ENCODE results near the gene WASF3. TPM values are rescaled to one million over a fixed set of nuclear protein-coding genes. Genes with fewer than 3 reads are reported as not detected.

The WASF3 gene
- total and polyA plus RNA-seq, 2 of the 13 experiments (the other 11 are each of a cell fraction or from before 2014, with no cell fraction given): 10.4 to 17.2 TPM

DNA sequence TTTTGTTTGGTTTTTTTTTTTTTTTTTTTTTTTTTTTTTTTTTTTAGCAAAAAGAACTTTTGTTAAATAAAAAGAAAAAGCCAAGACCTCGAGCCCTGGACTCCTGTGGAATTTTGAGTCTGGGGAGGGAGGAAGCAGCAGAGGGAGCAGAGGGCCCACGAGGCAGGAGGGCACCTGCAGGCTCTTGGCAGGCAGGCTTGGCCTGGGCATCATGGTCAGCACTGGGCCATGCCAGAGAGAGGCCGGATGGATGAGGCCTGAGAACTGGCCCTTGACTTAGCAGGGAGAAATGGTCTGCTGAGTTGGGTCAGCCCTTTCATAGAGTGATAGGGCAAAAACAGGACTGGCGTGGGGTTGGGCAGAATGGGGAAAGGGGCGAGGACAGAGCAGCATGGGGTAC, 102.7 kb downstream of the WASF3 start:
- H3K27ac ChIP-seq (ENCODE audit: extremely low read length, insufficient read depth, low read length): no peak overlapping the region
- no peaks in the 10 kb centered on the region for H3K9me3 ChIP-seq (ENCODE audit: low read length)
- BruUV-seq (replicated peaks): no TSS peak
- no peaks in the 10 kb centered on the region; a peak in 1 of 5 replicates for H3K27me3 ChIP-seq (ENCODE audit: control insufficient read depth in 1 of 2, insufficient read depth in 2 of 2, low read length in 2 of 2)
- H4K20me1 ChIP-seq (ENCODE audit: insufficient read depth, low read length): no peaks in the 10 kb centered on the region
- H3K9ac ChIP-seq (ENCODE audit: insufficient read depth, low read depth, low read length): no peak overlapping the region
- in situ Hi-C loops (cut with HindIII; ENCODE audit: extremely low pct_ligation_motif_present, low pct_unique_long_range_greater_than_20kb) (no loop called here), intact Hi-C loops (cut with micrococcal nuclease; ENCODE audit: unreplicated experiment) (no loop called here)
- TF ChIP-seq TFDP1 (CRISPR knock-in tag; IDR thresholded peaks at IDR 0.05; ENCODE audit: borderline replicate concordance) (no peak), EED (CRISPR knock-in tag; IDR thresholded peaks at IDR 0.05) (no peak), TEAD3 (CRISPR knock-in tag; optimal IDR thresholded peaks at IDR 0.05; ENCODE audit: borderline replicate concordance) (no peak), RAD21 (CRISPR knock-in tag; IDR thresholded peaks at IDR 0.05) (no peak), NCOA5 (CRISPR knock-in tag; IDR thresholded peaks at IDR 0.05) (no peak), ATF5 (CRISPR knock-in tag; IDR thresholded peaks at IDR 0.05; ENCODE audit: low read depth) (no peak), U2AF2 (IDR thresholded peaks at IDR 0.05; ENCODE audit: low read depth, low read length) (no peak), CHD4 (IDR thresholded peaks at IDR 0.05; ENCODE audit: borderline replicate concordance, low read length) (no peak), ZNF430 (CRISPR knock-in tag; IDR thresholded peaks at IDR 0.05) (no peak), SP1 (IDR thresholded peaks at IDR 0.05) (no peak), SP1 (CRISPR knock-in tag; IDR thresholded peaks at IDR 0.05) (no peak), ZNF10 (CRISPR knock-in tag; IDR thresholded peaks at IDR 0.05; ENCODE audit: borderline replicate concordance, low read depth) (no peak), BHLHE40 (IDR thresholded peaks at IDR 0.05; ENCODE audit: low read length) (no peak), ONECUT2 (CRISPR knock-in tag; IDR thresholded peaks at IDR 0.05) (no peak), ZNF691 (CRISPR knock-in tag; IDR thresholded peaks at IDR 0.05; ENCODE audit: borderline replicate concordance, low read depth) (no peak), KMT2A (CRISPR knock-in tag; IDR thresholded peaks at IDR 0.05) (no peak)
- TF ChIP-seq, protein P1, sequence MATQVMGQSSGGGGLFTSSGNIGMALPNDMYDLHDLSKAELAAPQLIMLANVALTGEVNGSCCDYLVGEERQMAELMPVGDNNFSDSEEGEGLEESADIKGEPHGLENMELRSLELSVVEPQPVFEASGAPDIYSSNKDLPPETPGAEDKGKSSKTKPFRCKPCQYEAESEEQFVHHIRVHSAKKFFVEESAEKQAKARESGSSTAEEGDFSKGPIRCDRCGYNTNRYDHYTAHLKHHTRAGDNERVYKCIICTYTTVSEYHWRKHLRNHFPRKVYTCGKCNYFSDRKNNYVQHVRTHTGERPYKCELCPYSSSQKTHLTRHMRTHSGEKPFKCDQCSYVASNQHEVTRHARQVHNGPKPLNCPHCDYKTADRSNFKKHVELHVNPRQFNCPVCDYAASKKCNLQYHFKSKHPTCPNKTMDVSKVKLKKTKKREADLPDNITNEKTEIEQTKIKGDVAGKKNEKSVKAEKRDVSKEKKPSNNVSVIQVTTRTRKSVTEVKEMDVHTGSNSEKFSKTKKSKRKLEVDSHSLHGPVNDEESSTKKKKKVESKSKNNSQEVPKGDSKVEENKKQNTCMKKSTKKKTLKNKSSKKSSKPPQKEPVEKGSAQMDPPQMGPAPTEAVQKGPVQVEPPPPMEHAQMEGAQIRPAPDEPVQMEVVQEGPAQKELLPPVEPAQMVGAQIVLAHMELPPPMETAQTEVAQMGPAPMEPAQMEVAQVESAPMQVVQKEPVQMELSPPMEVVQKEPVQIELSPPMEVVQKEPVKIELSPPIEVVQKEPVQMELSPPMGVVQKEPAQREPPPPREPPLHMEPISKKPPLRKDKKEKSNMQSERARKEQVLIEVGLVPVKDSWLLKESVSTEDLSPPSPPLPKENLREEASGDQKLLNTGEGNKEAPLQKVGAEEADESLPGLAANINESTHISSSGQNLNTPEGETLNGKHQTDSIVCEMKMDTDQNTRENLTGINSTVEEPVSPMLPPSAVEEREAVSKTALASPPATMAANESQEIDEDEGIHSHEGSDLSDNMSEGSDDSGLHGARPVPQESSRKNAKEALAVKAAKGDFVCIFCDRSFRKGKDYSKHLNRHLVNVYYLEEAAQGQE (IDR thresholded peaks at IDR 0.05; ENCODE audit: borderline replicate concordance in 1 of 2, low read depth in 1 of 2, low read length in 2 of 2): no peak
- TF ChIP-seq, protein P2, sequence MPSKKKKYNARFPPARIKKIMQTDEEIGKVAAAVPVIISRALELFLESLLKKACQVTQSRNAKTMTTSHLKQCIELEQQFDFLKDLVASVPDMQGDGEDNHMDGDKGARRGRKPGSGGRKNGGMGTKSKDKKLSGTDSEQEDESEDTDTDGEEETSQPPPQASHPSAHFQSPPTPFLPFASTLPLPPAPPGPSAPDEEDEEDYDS (CRISPR knock-in tag; IDR thresholded peaks at IDR 0.05): no peak
- H3K36me3 ChIP-seq (replicated peaks in 1 of 2; ENCODE audit: control insufficient read depth in 1 of 2, insufficient read depth in 2 of 2, low read length in 2 of 2): no peaks in the 10 kb centered on the region
- H3K4me3 ChIP-seq (replicated peaks in 1 of 3; ENCODE audit: insufficient read depth in 1 of 3, low read depth in 2 of 3, low read length in 3 of 3): no peak overlapping the region
- ChIA-PET POLR2A (no interaction called here), CTCF (ENCODE audit: low intra/inter-chr PET ratio, low total read pairs) (no interaction called here)
- peaks cover 6% of the 10 kb centered on the region for H3K4me1 ChIP-seq (ENCODE audit: insufficient read depth, low read length)
- no peaks in the 10 kb centered on the region for H3K79me2 ChIP-seq (ENCODE audit: insufficient read depth, low read length)
- no peak for ATAC-seq
- no peak for FAIRE-seq
- DNase-seq (ENCODE audit: low spot score): no peak
- no peak overlapping the region for H2AFZ ChIP-seq (ENCODE audit: low read length)
- WGBS (ENCODE audit: low lambda C conversion rate): 56% methylated on average over 5 of the region's 5 CpGs
- no peak overlapping the region for H3K4me2 ChIP-seq (ENCODE audit: low read depth, low read length)

Measured in HepG2 (cell line).